Left ventricle myocardium inferior (tissue), 1 donor: ENCODE measurements around the gene DPP6. TPM values are rescaled to one million over a fixed set of nuclear protein-coding genes. Genes with fewer than 3 reads are reported as not detected.

Experiments used
- DNase-seq: peaks from one replicate; pipeline ENCODE4 v3.0.0-alpha.2; 2020
- H3K27ac ChIP-seq: fragments of 200-600 bp; replicated peaks from 2 replicates; pipeline ENCODE4 v1.8.0; 2021
- H3K27me3 ChIP-seq: fragments of 200-600 bp; 2 replicates; pipeline ENCODE4 v1.8.0; 2021; ENCODE audit warnings: low read depth
- H3K36me3 ChIP-seq: fragments of 200-600 bp; 2 replicates; pipeline ENCODE4 v1.8.0; 2021
- H3K4me1 ChIP-seq: fragments of 200-600 bp; 2 replicates; pipeline ENCODE4 v1.8.0; 2021
- H3K4me3 ChIP-seq: fragments of 200-600 bp; 2 replicates; pipeline ENCODE4 v1.8.0; 2021; ENCODE audit warnings: mild to moderate bottlenecking, moderate library complexity
- H3K9me3 ChIP-seq: fragments of 200-600 bp; replicated peaks from 2 replicates; pipeline ENCODE4 v1.8.0; 2021
- CTCF ChIP-seq: fragments of 200-600 bp; IDR thresholded peaks from 2 replicates; pipeline ENCODE4 v1.8.0; 2021; ENCODE audit warnings: antibody characterized with exemption, mild to moderate bottlenecking, borderline replicate concordance
- intact Hi-C: fragments of 100-400 bp; cut with micrococcal nuclease; formaldehyde crosslinking; loops from one replicate; pipeline ENCODE4 v1.11.0; 2022
- total RNA-seq: library from RNA; stranded (reverse); fragmentation: NEBNext Ultra II Directional; extraction: Animal tissue kit (Norgen Biotek cat#: 25700); gene quantifications from one replicate; pipeline ENCODE4 v1.2.1, GENCODE V29; 2021
- donor health status: DM: no; HTN: yes; CAD: no; lungs with severe emphysema.

DPP6 gene
- total RNA-seq, 1 donor from 2014 or later: 0.25 TPM

DNA sequence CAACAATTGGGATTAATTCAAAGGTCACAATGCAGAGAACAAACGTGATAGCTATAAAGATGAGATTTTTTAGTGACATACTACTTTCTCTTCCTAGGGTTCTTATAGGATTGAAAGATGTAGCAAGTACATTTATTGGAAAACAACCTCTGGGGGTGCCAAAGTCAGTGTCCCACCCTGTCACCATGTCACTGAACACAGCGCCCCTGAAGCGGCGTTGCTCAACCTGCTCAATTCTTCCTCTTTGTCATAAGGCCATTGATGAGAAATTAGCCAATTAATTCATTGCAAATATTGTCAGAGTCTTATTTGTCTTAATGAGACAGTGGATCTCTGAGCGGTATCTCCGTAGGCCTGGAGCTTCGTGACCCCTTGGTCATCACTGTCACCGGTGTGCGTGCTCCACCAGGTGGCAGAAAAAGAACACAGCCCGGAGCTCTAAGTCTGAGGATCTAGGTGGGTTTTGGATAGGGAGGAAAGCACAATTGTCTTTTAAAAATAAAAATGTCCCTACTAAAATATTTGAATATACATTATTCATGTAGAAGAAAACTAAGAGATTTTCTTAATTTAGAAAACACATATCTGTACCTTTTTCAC, 588.2 kb downstream of the DPP6 start:
- TF ChIP-seq CTCF: no peak
- Histone ChIP-seq H3K9me3 (peaks cover 15% of the 10 kb centered on the region), H3K4me1 (no peaks in the 10 kb centered on the region), H3K27ac (no peak overlapping the region), H3K36me3 (no peaks in the 10 kb centered on the region), H3K27me3 (no peaks in the 10 kb centered on the region), H3K4me3 (no peak overlapping the region)
- no peak for DNase-seq
- intact Hi-C loops: no loop called here

DNA sequence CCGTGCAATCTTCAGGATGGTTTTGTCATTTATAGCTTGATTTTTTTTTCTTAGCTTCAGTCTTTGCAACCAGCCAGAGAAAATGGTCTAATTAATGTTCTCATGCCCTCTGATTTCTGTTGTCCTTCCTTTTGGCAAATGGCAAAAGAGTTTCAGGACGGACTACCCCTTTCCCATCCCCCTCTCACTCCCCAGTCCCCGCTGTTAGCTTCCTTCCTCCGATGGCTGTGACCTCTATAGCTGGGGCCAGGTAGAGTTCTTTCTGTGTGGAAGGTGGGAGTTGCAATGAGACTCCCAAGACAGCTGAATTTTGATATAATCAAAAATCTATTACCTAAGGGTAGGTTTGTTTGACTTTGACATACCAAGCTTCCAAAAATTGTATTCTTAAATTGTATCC, 588.7 kb downstream of the DPP6 start:
- Histone ChIP-seq H3K27me3 (no peaks in the 10 kb centered on the region), H3K9me3 (peaks cover 9% of the 10 kb centered on the region), H3K4me1 (no peaks in the 10 kb centered on the region), H3K36me3 (no peaks in the 10 kb centered on the region), H3K27ac (no peak overlapping the region), H3K4me3 (no peak overlapping the region)
- no peak for DNase-seq
- no peak for TF ChIP-seq CTCF
- intact Hi-C loops: no loop called here

GRCh38 chr7:154644366-154644765, 592.2 kb downstream of the DPP6 start:
- no peak for TF ChIP-seq CTCF
- intact Hi-C loops: no loop called here

GRCh38 chr7:154646126-154647013, 594.2 kb downstream of the DPP6 start:
- no peak for TF ChIP-seq CTCF
- no peak for DNase-seq

More at GRCh38 chr7:154644366-154644765, 592.2 kb downstream of the DPP6 start:
- H3K27me3 ChIP-seq: no peaks in the 10 kb centered on the region
- no peak overlapping the region for H3K27ac ChIP-seq
- H3K9me3 ChIP-seq: no peaks in the 10 kb centered on the region
- no peak overlapping the region for H3K4me3 ChIP-seq
- no peak for DNase-seq
- H3K4me1 ChIP-seq: no peaks in the 10 kb centered on the region
- H3K36me3 ChIP-seq: no peaks in the 10 kb centered on the region

GRCh38 chr7:154647625-154648024, 595.4 kb downstream of the DPP6 start:
- Histone ChIP-seq H3K36me3 (no peaks in the 10 kb centered on the region), H3K27me3 (no peaks in the 10 kb centered on the region), H3K4me1 (no peaks in the 10 kb centered on the region), H3K9me3 (peaks cover 6% of the 10 kb centered on the region), H3K4me3 (no peak overlapping the region), H3K27ac (no peak overlapping the region)
- no peak for TF ChIP-seq CTCF
- intact Hi-C loops: no loop called here
- no peak for DNase-seq

More at GRCh38 chr7:154646126-154647013, 594.2 kb downstream of the DPP6 start:
- Histone ChIP-seq H3K27me3 (no peaks in the 10 kb centered on the region), H3K4me1 (no peaks in the 10 kb centered on the region), H3K36me3 (no peaks in the 10 kb centered on the region), H3K9me3 (peaks cover 4% of the 10 kb centered on the region), H3K4me3 (no peak overlapping the region), H3K27ac (no peak overlapping the region)
- intact Hi-C loops: no loop called here
